GM13977 (cell line): ENCODE results near the gene HS3ST1.

Experiments
- DNase-seq: peaks from one replicate; pipeline ENCODE4 v3.0.0; 2012; ENCODE audit warnings: low spot score
- in situ Hi-C: fragments of 300-500 bp; cut with MboI; formaldehyde crosslinking; loops from one replicate; pipeline ENCODE4 v1.12.0; 2022; ENCODE audit warnings: low sequenced_read_pairs, low pct_unique_long_range_greater_than_20kb, mixed read lengths, inconsistent platforms; ENCODE audit not compliant: unreplicated experiment
- TF ChIP-seq, protein P1 (sequence below): IDR thresholded peaks from 2 replicates; pipeline ENCODE4 v1.5.1; 2012; ENCODE audit warnings: mild to moderate bottlenecking, control low read depth; ENCODE audit not compliant: insufficient read depth; ENCODE audit errors: extremely low read depth, missing control alignments

The HS3ST1 gene

DNA sequence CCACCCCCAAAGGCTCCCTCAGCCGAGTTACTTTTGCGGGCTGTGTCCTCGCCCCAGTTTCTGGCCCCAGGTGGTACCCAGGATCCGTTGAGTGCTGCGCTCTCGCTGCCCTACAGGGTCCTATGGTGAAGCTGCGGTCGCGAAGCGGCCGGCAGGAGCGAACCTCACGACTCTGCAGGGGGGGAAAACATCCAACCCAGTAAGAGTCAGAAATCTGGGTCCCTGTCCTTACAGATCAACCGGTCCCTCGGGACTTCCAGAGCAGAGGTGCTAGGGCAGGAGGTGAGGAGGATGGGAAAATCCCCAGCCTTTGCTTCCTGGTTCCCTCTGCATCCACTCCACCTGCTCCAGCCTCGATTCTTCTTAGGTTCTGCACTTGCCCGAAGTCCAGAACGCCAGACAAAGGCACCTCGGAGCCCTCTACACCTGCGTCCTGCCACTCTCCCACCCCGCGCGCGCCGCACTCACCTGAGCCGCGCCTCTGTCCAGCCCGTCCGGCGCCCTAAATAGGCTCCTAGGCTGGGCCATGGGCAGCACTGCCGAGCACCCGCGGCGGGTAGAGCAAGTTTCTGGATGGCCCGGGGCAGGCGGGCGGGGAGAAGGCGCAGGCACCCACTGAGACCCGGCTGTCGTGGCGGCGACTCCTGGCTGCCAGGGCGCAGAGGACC, at the start of gene HS3ST1:
TSS of gene HS3ST1 (minus strand) at position 664 of the 668 bp plus-strand sequence. CDS start 28,889 bp downstream, outside the sequence.
- peak; percentile 31 for DNase-seq
- in situ Hi-C loops: loop anchor here (10.0 kb wide), 1 partner anchor 844 kb away; no protein-coding TSS in a partner anchor
- TF ChIP-seq, protein P1, sequence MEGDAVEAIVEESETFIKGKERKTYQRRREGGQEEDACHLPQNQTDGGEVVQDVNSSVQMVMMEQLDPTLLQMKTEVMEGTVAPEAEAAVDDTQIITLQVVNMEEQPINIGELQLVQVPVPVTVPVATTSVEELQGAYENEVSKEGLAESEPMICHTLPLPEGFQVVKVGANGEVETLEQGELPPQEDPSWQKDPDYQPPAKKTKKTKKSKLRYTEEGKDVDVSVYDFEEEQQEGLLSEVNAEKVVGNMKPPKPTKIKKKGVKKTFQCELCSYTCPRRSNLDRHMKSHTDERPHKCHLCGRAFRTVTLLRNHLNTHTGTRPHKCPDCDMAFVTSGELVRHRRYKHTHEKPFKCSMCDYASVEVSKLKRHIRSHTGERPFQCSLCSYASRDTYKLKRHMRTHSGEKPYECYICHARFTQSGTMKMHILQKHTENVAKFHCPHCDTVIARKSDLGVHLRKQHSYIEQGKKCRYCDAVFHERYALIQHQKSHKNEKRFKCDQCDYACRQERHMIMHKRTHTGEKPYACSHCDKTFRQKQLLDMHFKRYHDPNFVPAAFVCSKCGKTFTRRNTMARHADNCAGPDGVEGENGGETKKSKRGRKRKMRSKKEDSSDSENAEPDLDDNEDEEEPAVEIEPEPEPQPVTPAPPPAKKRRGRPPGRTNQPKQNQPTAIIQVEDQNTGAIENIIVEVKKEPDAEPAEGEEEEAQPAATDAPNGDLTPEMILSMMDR: no peak

DNA sequence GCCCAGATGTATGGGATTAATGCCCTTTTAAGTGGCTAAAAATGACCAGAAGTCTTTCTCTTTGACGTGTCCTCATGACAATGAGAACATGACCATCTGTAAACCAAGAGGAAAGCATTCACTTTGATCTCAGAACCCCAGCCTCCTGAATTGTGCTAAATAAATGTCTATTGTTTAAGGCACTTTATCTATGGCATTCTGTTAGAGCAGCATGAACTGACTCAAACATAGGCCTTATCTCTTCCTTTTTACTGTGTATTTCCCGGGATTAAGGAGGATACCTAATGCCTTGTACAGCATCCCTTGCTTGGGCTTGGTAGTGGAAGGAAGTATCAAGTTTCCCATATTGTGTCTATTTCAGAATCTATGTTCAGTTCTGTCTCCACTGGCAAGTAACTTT, 47.2 kb upstream of the HS3ST1 start:
- in situ Hi-C loops: no loop called here
- no peak for DNase-seq
- TF ChIP-seq, protein P1: no peak

DNA sequence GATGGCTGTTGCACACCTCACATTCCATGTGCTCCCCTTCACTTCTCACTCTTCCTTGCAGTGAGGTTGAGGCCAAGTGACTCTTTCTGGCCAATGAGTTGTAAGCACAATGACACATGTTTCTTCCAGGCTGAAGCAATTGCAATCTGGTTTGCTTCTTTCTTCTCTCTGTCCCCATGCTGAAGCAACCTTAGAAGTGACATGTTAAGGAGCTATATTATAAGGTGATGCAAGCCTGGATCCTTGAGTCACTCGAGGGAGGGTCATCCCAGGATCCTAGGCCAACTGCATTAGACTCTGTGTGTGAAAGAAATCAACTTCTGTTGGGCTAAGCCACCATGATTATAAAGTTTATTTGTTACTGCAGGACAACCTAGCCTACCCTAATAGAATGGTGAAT, 45.5 kb upstream of the HS3ST1 start:
- in situ Hi-C loops: no loop called here
- TF ChIP-seq, protein P1: no peak

DNA sequence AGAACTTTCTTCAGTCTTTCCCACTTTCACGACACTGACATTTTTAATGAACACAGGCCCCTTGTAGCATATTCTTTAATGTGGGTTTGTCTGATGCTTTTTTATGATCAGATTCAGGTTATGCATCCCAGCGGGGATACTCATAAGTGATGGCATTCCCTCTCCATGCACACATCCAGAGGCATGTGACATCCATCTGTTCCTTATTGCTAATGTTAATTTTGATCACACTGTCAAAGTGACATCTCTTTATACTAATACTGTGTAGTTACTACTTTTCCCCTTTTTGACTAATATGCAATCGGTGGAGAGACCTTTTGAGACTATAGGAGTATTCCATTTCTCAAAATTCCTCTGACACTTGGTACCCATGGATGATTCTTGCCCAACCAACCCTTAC, 43.8 kb upstream of the HS3ST1 start:
- in situ Hi-C loops: no loop called here
- no peak for DNase-seq
- TF ChIP-seq, protein P1: no peak

More for the DNA sequence above, 45.5 kb upstream of the HS3ST1 start:
- no peak for DNase-seq

DNA sequence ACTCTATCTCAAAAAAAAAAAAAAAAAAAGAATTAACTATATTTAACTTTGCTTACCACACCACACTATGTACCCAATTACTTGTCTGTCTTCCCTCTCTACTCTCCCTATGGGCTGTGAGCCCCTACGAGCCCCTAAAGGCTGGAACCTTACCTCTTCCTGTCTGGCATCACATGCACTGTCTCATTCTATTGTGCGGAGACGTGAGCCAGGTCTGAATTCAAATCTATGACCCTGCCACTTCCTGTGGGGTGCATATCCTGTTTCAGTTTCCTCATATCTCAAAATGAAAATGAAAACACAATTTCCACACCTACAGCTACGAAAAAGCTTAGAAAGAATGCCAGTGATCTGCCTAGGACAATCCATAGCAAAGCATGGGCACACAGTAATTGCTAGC, 42.9 kb upstream of the HS3ST1 start:
- TF ChIP-seq, protein P1: no peak
- in situ Hi-C loops: no loop called here
- DNase-seq: no peak

DNA sequence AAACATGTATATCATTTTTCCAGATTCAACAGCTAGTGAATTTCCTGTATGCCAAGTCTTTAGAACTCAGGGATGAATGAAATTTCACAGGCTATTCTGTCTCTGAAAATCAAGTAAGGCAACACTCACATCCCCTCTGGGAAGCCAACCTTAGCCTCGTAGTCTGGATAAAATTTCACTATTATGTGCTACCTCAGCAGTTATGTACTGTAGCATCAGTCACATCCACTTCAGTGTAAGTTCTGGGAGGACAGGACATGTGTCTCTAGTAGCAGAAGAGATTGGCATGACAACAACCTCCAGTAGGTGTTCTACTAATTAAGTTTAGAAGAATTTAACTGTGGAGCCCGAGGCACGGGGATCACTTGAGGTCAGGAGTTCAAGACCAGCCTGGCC, 42.4 kb upstream of the HS3ST1 start:
- TF ChIP-seq, protein P1: no peak
- no peak for DNase-seq
- in situ Hi-C loops: no loop called here
